ENCODE results near the gene NOL3. TPM values are rescaled to one million over a fixed set of nuclear protein-coding genes. Genes with fewer than 3 reads are reported as not detected.

Gene NOL3
- total RNA-seq, 1 donor from 2014 or later: 8.4 TPM

- peaks cover 6% of the 10 kb centered on the region for H3K36me3 Mint-ChIP-seq
- H3K9me3 Mint-ChIP-seq: no peaks in the 10 kb centered on the region
- H3K4me1 Mint-ChIP-seq (ENCODE audit: unreplicated experiment): peaks cover 8% of the 10 kb centered on the region
- no peaks in the 10 kb centered on the region for H3K27me3 Mint-ChIP-seq
- H3K4me3 Mint-ChIP-seq: peak overlapping the region; percentile 91
- no peak for TF ChIP-seq CTCF (conservative IDR thresholded peaks at IDR 0.05)
- H3K27ac Mint-ChIP-seq: no peak overlapping the region
- no peak for DNase-seq (ENCODE audit: extremely low spot score, unreplicated experiment)
These were observed 23.9 kb downstream of the NOL3 start for GRCh38 chr16:67194260-67194659.

GRCh38 chr16:67195676-67196075 is 25.3 kb downstream of the NOL3 start:
- H3K27me3 Mint-ChIP-seq: no peaks in the 10 kb centered on the region
- no peak for TF ChIP-seq CTCF (conservative IDR thresholded peaks at IDR 0.05)
- peaks cover 6% of the 10 kb centered on the region for H3K36me3 Mint-ChIP-seq
- no peaks in the 10 kb centered on the region for H3K9me3 Mint-ChIP-seq
- peak overlapping the region; percentile 65 for H3K4me3 Mint-ChIP-seq
- peak overlapping the region; percentile 33 for H3K27ac Mint-ChIP-seq
- DNase-seq (ENCODE audit: extremely low spot score, unreplicated experiment): no peak
- peaks cover 8% of the 10 kb centered on the region for H3K4me1 Mint-ChIP-seq (ENCODE audit: unreplicated experiment)

GRCh38 chr16:67196881-67197280 is 26.5 kb downstream of the NOL3 start:
- no peak for DNase-seq (ENCODE audit: extremely low spot score, unreplicated experiment)
- no peak overlapping the region for H3K27ac Mint-ChIP-seq

GRCh38 chr16:67197704-67198103 is 27.4 kb downstream of the NOL3 start:
- DNase-seq (ENCODE audit: extremely low spot score, unreplicated experiment): no peak
- no peak for TF ChIP-seq CTCF (conservative IDR thresholded peaks at IDR 0.05)
- Mint-ChIP-seq H3K36me3 (peaks cover 6% of the 10 kb centered on the region), H3K9me3 (no peaks in the 10 kb centered on the region), H3K27ac (no peak overlapping the region), H3K4me3 (no peak overlapping the region), H3K4me1 (ENCODE audit: unreplicated experiment) (peaks cover 2% of the 10 kb centered on the region), H3K27me3 (no peaks in the 10 kb centered on the region)

More at GRCh38 chr16:67196881-67197280, 26.5 kb downstream of the NOL3 start:
- no peak overlapping the region for H3K4me3 Mint-ChIP-seq
- no peak for TF ChIP-seq CTCF (conservative IDR thresholded peaks at IDR 0.05)
- peaks cover 6% of the 10 kb centered on the region for H3K4me1 Mint-ChIP-seq (ENCODE audit: unreplicated experiment)
- H3K27me3 Mint-ChIP-seq: no peaks in the 10 kb centered on the region
- no peaks in the 10 kb centered on the region for H3K9me3 Mint-ChIP-seq
- H3K36me3 Mint-ChIP-seq: peaks cover 6% of the 10 kb centered on the region

GRCh38 chr16:67198238-67198734 is 27.9 kb downstream of the NOL3 start:
- no peaks in the 10 kb centered on the region for H3K4me1 Mint-ChIP-seq (ENCODE audit: unreplicated experiment)
- peak; percentile 59 for TF ChIP-seq CTCF (conservative IDR thresholded peaks at IDR 0.05)
- H3K9me3 Mint-ChIP-seq: no peaks in the 10 kb centered on the region
- no peak for DNase-seq (ENCODE audit: extremely low spot score, unreplicated experiment)
- peaks cover 6% of the 10 kb centered on the region for H3K36me3 Mint-ChIP-seq
- peak overlapping the region; percentile 39 for H3K4me3 Mint-ChIP-seq
- H3K27me3 Mint-ChIP-seq: no peaks in the 10 kb centered on the region
- no peak overlapping the region for H3K27ac Mint-ChIP-seq
